PC-3 (cell line): ENCODE results near the gene CNKSR3. TPM values are rescaled to one million over a fixed set of nuclear protein-coding genes. Genes with fewer than 3 reads are reported as not detected.
A peak's percentile ranks its signal among the peaks of the same experiment; 100 is the strongest.

Experiments used
- ATAC-seq: fragments of 200-7000 bp; cut with Tn5 transposase; 2 replicates; pipeline ENCODE4 v1.9.1; 2020; ENCODE audit warnings: mild to moderate bottlenecking, moderate library complexity
- BruUV-seq: library from RNA; stranded (reverse); fragments of 400-500 nt; replicated peaks from 2 replicates; lab custom pipeline; 2021; lab: Mats Ljungman, UMichigan
- CTCF ChIA-PET: fragments of 300-600 bp; sonication (Branson Sonifier 250); formaldehyde crosslinking; loops from one replicate; lab custom pipeline; 2022; ENCODE audit warnings: antibody characterized with exemption; lab: Charles Lee
- POLR2A ChIA-PET: fragments of 300-600 bp; sonication (Branson Sonifier 250); formaldehyde crosslinking; loops from one replicate; lab custom pipeline; 2022; ENCODE audit warnings: antibody characterized with exemption; ENCODE audit not compliant: unreplicated experiment; lab: Charles Lee
- DNase-seq: peaks from one replicate; pipeline ENCODE4 v3.0.0-alpha.2; 2015
- H2AFZ ChIP-seq: fragments of 300-600 bp; sonication (generic); 2 replicates; pipeline ENCODE4 v1.6.0; 2016; ENCODE audit warnings: antibody characterized with exemption, low read length
- H3F3A ChIP-seq: fragments of 300-600 bp; sonication (generic); one replicate; pipeline ENCODE4 v1.6.0; 2017; ENCODE audit warnings: antibody characterized with exemption, low read length, control low read depth, mild to moderate bottlenecking; ENCODE audit not compliant: unreplicated experiment
- H3K27ac ChIP-seq: fragments of 300-600 bp; sonication (generic); 2 replicates; pipeline ENCODE4 v1.5.1; 2016; ENCODE audit warnings: mild to moderate bottlenecking, low read length
- H3K27me3 ChIP-seq: fragments of 300-600 bp; sonication (generic); 2 replicates; pipeline ENCODE4 v1.6.1; 2016; ENCODE audit warnings: low read length, mixed read lengths
- H3K36me3 ChIP-seq: fragments of 300-600 bp; sonication (generic); 2 replicates; pipeline ENCODE4 v1.6.1; 2016; ENCODE audit warnings: low read depth, mixed run types, low read length, mixed read lengths
- H3K4me1 ChIP-seq: fragments of 300-600 bp; sonication (generic); 2 replicates; pipeline ENCODE4 v1.5.1; 2016; ENCODE audit warnings: low read length; ENCODE audit not compliant: insufficient read depth
- H3K4me2 ChIP-seq: fragments of 300-600 bp; sonication (generic); 2 replicates; pipeline ENCODE4 v1.6.0; 2016; ENCODE audit warnings: low read length
- H3K4me3 ChIP-seq: fragments of 300-600 bp; sonication (generic); 2 replicates; pipeline ENCODE4 v1.5.1; 2016; ENCODE audit warnings: mild to moderate bottlenecking, low read length, mixed read lengths
- H3K79me2 ChIP-seq: fragments of 300-600 bp; sonication (generic); 2 replicates; pipeline ENCODE4 v1.6.1; 2017; ENCODE audit warnings: low read length, mixed read lengths
- H3K9ac ChIP-seq: fragments of 300-600 bp; sonication (generic); 2 replicates; pipeline ENCODE4 v1.6.0; 2016; ENCODE audit warnings: mild to moderate bottlenecking, low read length
- H3K9me2 ChIP-seq: fragments of 300-600 bp; sonication (generic); replicated peaks from 2 replicates; pipeline ENCODE4 v1.6.1; 2016; ENCODE audit warnings: mixed run types, low read length, mixed read lengths
- H3K9me3 ChIP-seq: fragments of 300-600 bp; sonication (generic); 2 replicates; pipeline ENCODE4 v1.6.1; 2016; ENCODE audit warnings: low read length, mixed read lengths
- H4K20me1 ChIP-seq: fragments of 300-600 bp; sonication (generic); 2 replicates; pipeline ENCODE4 v1.6.1; 2016; ENCODE audit warnings: low read length, mixed read lengths
- EZH2 ChIP-seq: fragments of 300-600 bp; sonication (generic); IDR thresholded peaks from one replicate; pipeline ENCODE4 v1.6.1; 2017; ENCODE audit warnings: antibody characterized with exemption, mild to moderate bottlenecking, low read length; ENCODE audit not compliant: unreplicated experiment
- EZH2phosphoT487 ChIP-seq: fragments of 300-600 bp; sonication (generic); IDR thresholded peaks from 2 replicates; pipeline ENCODE4 v1.6.1; 2018; ENCODE audit warnings: mild to moderate bottlenecking, antibody characterized with exemption, low read length, borderline replicate concordance
- intact Hi-C: fragments of 100-400 bp; cut with micrococcal nuclease; formaldehyde crosslinking; loops from 2 replicates; pipeline ENCODE4 v1.9.0; 2023
- total RNA-seq: library from RNA; depleted of rRNA; stranded (reverse); fragments of >200 nt; gene quantifications from 2 replicates; pipeline ENCODE4 v1.2.3, GENCODE V29; 2014
- TF ChIP-seq, protein P1 (sequence below): fragments of 300-600 bp; sonication (generic); conservative IDR thresholded peaks from 2 replicates; pipeline ENCODE4 v1.5.1; 2017; ENCODE audit warnings: antibody characterized with exemption, low read depth, mild to moderate bottlenecking, low read length

The CNKSR3 gene
- total RNA-seq, 1 experiment from 2014 or later, result 3.2 TPM

DNA sequence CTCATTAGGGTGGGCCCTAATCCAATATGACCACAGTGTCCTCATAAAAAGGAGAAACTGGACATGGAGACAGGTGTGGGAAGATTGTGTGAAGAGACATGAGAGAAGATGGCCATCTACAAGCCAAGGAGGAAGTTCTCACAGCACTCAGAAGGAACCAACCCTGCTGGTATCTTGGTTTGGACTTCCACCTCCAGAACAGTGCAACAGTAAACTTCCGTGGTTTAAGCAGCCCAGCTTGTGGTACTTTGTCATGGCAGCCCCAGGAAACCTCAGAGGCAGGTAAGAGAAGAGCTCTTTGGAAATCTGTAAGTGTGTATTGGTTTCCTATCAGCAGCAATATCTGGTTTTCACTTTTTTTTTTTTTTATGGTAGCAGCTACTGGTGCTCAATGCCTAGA is 16.5 kb upstream of the CNKSR3 start:
- no peaks in the 10 kb centered on the region for H3K4me1 ChIP-seq
- no peak overlapping the region for H3K4me2 ChIP-seq
- no peaks in the 10 kb centered on the region for H3K9me2 ChIP-seq
- intact Hi-C loops, result no loop called here
- no peaks in the 10 kb centered on the region for H4K20me1 ChIP-seq
- H3F3A ChIP-seq, result no peaks in the 10 kb centered on the region
- BruUV-seq, result no TSS peak
- no peak overlapping the region for H3K9ac ChIP-seq
- no peaks in the 10 kb centered on the region for H3K79me2 ChIP-seq
- ChIA-PET CTCF (interaction anchor here (0.6 kb wide), 1 partner anchor 16 kb away, joined by 4 read pairs; no protein-coding TSS in a partner anchor), POLR2A (no interaction called here)
- H3K27me3 ChIP-seq, result no peaks in the 10 kb centered on the region
- TF ChIP-seq EZH2 (no peak), EZH2phosphoT487 (no peak)
- TF ChIP-seq, protein P1, sequence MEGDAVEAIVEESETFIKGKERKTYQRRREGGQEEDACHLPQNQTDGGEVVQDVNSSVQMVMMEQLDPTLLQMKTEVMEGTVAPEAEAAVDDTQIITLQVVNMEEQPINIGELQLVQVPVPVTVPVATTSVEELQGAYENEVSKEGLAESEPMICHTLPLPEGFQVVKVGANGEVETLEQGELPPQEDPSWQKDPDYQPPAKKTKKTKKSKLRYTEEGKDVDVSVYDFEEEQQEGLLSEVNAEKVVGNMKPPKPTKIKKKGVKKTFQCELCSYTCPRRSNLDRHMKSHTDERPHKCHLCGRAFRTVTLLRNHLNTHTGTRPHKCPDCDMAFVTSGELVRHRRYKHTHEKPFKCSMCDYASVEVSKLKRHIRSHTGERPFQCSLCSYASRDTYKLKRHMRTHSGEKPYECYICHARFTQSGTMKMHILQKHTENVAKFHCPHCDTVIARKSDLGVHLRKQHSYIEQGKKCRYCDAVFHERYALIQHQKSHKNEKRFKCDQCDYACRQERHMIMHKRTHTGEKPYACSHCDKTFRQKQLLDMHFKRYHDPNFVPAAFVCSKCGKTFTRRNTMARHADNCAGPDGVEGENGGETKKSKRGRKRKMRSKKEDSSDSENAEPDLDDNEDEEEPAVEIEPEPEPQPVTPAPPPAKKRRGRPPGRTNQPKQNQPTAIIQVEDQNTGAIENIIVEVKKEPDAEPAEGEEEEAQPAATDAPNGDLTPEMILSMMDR, result no peak
- no peak overlapping the region for H3K4me3 ChIP-seq
- H3K9me3 ChIP-seq, result no peaks in the 10 kb centered on the region
- ATAC-seq (no peak), DNase-seq (no peak)
- no peak overlapping the region for H2AFZ ChIP-seq
- H3K27ac ChIP-seq, result no peak overlapping the region
- H3K36me3 ChIP-seq, result no peaks in the 10 kb centered on the region

DNA sequence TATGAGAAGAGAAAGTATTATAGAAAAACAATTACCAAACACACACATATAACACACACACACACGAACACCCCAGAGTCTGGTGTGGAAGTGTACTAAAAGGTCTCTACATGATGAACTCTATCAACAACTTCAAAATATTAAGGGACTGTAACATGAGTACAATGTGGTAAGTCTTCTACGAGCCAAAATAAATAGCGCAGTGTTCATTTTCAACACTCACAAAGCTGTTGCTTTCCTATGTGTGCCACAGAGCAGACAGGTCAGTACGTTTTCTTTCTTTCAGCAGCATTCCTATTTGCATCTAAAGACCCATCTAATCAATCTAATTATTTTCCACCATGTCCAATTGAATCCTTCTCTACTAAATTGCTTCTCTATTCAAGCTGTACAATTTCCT is 12.1 kb upstream of the CNKSR3 start:
- intact Hi-C loops, result no loop called here
- H3K36me3 ChIP-seq, result no peaks in the 10 kb centered on the region
- H2AFZ ChIP-seq, result no peak overlapping the region
- no peaks in the 10 kb centered on the region for H3K79me2 ChIP-seq
- no peak overlapping the region for H3K4me3 ChIP-seq
- H3K27me3 ChIP-seq, result no peaks in the 10 kb centered on the region
- H3K9me3 ChIP-seq, result no peaks in the 10 kb centered on the region
- ChIA-PET CTCF (no interaction called here), POLR2A (no interaction called here)
- no TSS peak for BruUV-seq
- TF ChIP-seq EZH2 (no peak), EZH2phosphoT487 (no peak)
- TF ChIP-seq, protein P1, result no peak
- no peaks in the 10 kb centered on the region for H3F3A ChIP-seq
- DNase-seq (no peak), ATAC-seq (0 out of 2 replicates have a peak, but pooled peaks have one; percentile 37)
- H3K4me1 ChIP-seq, result no peaks in the 10 kb centered on the region
- no peak overlapping the region for H3K27ac ChIP-seq
- H3K9me2 ChIP-seq, result no peaks in the 10 kb centered on the region
- no peaks in the 10 kb centered on the region for H4K20me1 ChIP-seq
- no peak overlapping the region for H3K9ac ChIP-seq
- no peak overlapping the region for H3K4me2 ChIP-seq

DNA sequence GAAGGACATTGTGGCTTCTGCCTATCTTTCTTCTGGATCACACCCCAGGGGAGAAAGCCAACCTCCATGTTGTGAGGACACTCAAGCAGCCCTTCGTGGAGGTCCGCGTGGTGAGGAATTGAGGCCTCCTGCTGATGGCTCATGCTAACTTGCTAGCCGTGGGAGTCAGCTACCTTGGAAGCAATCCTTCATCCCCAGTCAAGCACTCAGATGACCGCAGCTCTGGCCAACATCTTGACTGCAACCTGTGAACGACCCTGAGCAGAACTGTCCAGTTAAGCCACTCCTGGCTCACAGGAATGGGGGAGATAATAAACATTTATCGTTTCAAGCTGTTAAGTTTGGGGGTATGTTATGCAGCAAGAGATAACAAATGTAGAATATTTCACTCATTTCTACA is 10.9 kb upstream of the CNKSR3 start:
- H3F3A ChIP-seq, result no peaks in the 10 kb centered on the region
- POLR2A ChIA-PET, result no interaction called here

More for the DNA sequence above, 10.9 kb upstream of the CNKSR3 start:
- Histone ChIP-seq H3K4me1 (no peaks in the 10 kb centered on the region), H3K79me2 (no peaks in the 10 kb centered on the region), H3K9ac (no peak overlapping the region), H3K4me3 (no peak overlapping the region), H4K20me1 (no peaks in the 10 kb centered on the region), H3K27ac (no peak overlapping the region), H3K9me3 (no peaks in the 10 kb centered on the region), H3K9me2 (no peaks in the 10 kb centered on the region), H3K4me2 (no peak overlapping the region), H3K27me3 (no peaks in the 10 kb centered on the region), H3K36me3 (no peaks in the 10 kb centered on the region), H2AFZ (no peak overlapping the region)
- CTCF ChIA-PET, result no interaction called here
- intact Hi-C loops, result no loop called here
- DNase-seq (no peak), ATAC-seq (no peak)
- TF ChIP-seq, protein P1, result no peak
- TF ChIP-seq EZH2 (no peak), EZH2phosphoT487 (no peak)
- BruUV-seq, result no TSS peak
